Measurements from ENCODE around the gene DNAJC18. TPM values are rescaled to one million over a fixed set of nuclear protein-coding genes. Genes with fewer than 3 reads are reported as not detected.

DNAJC18 gene
- total and polyA plus RNA-seq, 2 of the 4 experiments (the other 2 are of a cell fraction) = 8.5 to 11.1 TPM

DNA sequence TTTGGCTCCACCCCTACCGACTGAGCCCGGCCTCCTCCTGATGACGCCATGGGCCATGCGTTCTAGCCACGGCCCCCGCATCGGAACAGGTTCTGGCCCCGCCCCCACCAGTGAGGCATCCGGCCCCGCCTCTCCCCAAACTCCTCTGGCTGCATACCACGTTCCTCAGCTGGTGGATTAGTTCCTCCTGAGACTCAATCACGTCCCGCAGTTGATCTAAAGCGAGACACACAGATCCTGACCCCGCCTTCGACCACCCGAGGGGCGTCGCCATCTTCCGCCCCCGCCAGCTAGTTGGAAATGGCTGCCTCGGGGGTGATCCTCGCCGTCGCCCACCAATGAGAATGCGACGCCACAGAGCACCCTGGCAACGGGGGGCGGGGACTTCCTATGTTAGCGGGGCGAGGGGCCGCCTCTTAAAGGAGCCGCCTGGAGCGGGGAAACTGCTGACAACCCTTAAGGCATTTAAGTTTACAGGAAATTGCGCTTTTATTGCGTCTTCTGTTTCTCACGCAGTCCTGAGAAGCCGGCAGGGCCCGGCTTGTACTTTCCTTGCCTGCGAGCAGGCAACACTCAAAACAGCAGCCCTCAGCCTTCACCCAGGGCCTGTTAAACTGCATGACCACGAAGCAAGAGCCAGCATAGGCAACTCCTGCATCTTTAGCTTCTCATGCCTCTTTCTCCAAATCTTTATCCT lies 35.4 kb downstream of the DNAJC18 start, which contains the start of gene SPATA24 (continued):
- no peak for TF ChIP-seq CHD1 (IDR thresholded peaks at IDR 0.05; ENCODE audit: low read depth, low read length)
- TF ChIP-seq RCOR1 (IDR thresholded peaks at IDR 0.05; ENCODE audit: insufficient replicate concordance, low read length) = no peak

DNA sequence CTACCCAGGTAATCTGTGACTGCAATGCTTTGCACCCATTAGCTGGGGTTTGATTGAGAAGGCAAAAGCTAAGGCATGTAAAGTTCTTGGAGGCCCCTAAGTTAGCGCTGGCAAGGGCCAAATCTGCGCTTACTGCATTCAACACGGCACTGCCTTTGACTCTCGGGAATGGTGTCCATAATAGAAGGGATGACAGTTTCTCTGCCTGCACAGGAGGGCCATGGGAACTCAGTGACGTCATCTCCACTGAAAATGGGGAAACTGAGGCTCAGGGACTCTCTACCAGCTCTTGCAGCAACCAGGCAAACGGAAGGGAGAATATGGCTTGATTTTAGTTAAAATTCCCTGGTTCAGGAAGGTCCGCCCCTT lies 35.9 kb downstream of the DNAJC18 start:
- in situ Hi-C loops (cut with MboI; ENCODE audit: low sequenced_read_pairs) = no loop called here
- H3K56ac ChIP-seq (ENCODE audit: extremely low read depth, insufficient read depth, low read length) = peak overlapping the region; percentile 20; the same call in 1 of the 2 replicates

More for the DNA sequence above, 35.9 kb downstream of the DNAJC18 start:
- Histone ChIP-seq H3K18ac (ENCODE audit: low read depth, low read length) (peak overlapping the region; percentile 1; the same call in 1 of the 2 replicates), H3K27me3 (ENCODE audit: control insufficient read depth, insufficient read depth, low read length) (no peaks in the 10 kb centered on the region), H4K91ac (ENCODE audit: insufficient read depth, low read depth, low read length) (peak overlapping the region; percentile 40; the same call in 1 of the 2 replicates), H3K14ac (replicated peaks; ENCODE audit: low read depth, low read length) (peak overlapping the region; percentile 97), H4K8ac (ENCODE audit: low read depth in 2 of 2, low read length in 2 of 2) (peak overlapping the region; percentile 75 to 95; a peak in 3 of 4 replicates), H2AFZ (replicated peaks; ENCODE audit: low read length, poor library complexity) (peak overlapping the region; percentile 98), H4K20me1 (ENCODE audit: insufficient read depth, low read length) (no peaks in the 10 kb centered on the region; the same call in 1 of the 2 replicates), H3K79me1 (ENCODE audit: low read depth in 1 of 2, low read length in 2 of 2) (peaks cover 0 to 14% of the 10 kb centered on the region in 2 experiments; a peak in 1 of 4 replicates), H4K5ac (ENCODE audit: low read depth, low read length) (peak overlapping the region; percentile 41; the same call in 1 of the 2 replicates), H2BK5ac (ENCODE audit: low read depth, low read length, poor library complexity, severe bottlenecking) (peak overlapping the region; percentile 45), H2BK20ac (ENCODE audit: low read depth, low read length) (peak overlapping the region; percentile 59; the same call in 1 of the 2 replicates), H2BK15ac (ENCODE audit: low read depth, low read length) (peak overlapping the region; percentile 11; the same call in 1 of the 3 replicates), H3K9me3 (ENCODE audit: control insufficient read depth, insufficient read depth, low read length) (no peaks in the 10 kb centered on the region), H3K23ac (ENCODE audit: low read depth, low read length) (peak overlapping the region; percentile 81; the same call in 1 of the 2 replicates), H3K27ac (ENCODE audit: insufficient read depth, low read length) (peak overlapping the region; percentile 93), H3K4me2 (ENCODE audit: low read depth, low read length) (peak overlapping the region; percentile 95), H2AK5ac (ENCODE audit: low read depth, low read length) (peak overlapping the region; percentile 68; the same call in 1 of the 2 replicates), H3K4ac (ENCODE audit: low read depth, low read length) (peak overlapping the region; percentile 89), H3K36me3 (ENCODE audit: control insufficient read depth, insufficient read depth, low read length) (no peaks in the 10 kb centered on the region), H3K9me1 (ENCODE audit: insufficient read depth, low read length) (peaks cover 8% of the 10 kb centered on the region), H2BK120ac (ENCODE audit: low read depth, low read length) (no peak overlapping the region), H2AK9ac (replicated peaks; ENCODE audit: low read depth, low read length, poor library complexity) (peak overlapping the region; percentile 73), H3K4me1 (ENCODE audit: control insufficient read depth, insufficient read depth, low read length) (peaks cover 4% of the 10 kb centered on the region), H3K4me3 (ENCODE audit: insufficient read depth, low read depth, low read length) (peak overlapping the region; percentile 59), H3K9ac (ENCODE audit: low read depth, low read length) (peak overlapping the region; percentile 65)
- BruUV-seq (replicated peaks) = TSS peak; percentile 51
- DNase-seq (no peak), ATAC-seq (ENCODE audit: low read depth) (no peak; the same call in 1 of the 2 replicates)
- intact Hi-C loops (cut with micrococcal nuclease) = no loop called here
- ChIA-PET POLR2A (ENCODE audit: unreplicated experiment) (no interaction called here), CTCF (interaction anchor here (0.7 to 1.0 kb wide), 2 partner anchors 10 to 362 kb away, joined by 3 read pairs; no protein-coding TSS in a partner anchor)
- dilution Hi-C loops (cut with HindIII; ENCODE audit: low sequenced_read_pairs, unreplicated experiment) = loop anchor here (25.0 kb wide), 1 partner anchor 109 kb away; no protein-coding TSS in a partner anchor
- TF ChIP-seq RCOR1 (IDR thresholded peaks at IDR 0.05; ENCODE audit: insufficient replicate concordance, low read length) (no peak), MAZ (IDR thresholded peaks at IDR 0.05; ENCODE audit: borderline replicate concordance, low read depth, low read length) (no peak), MXI1 (IDR thresholded peaks at IDR 0.05; ENCODE audit: borderline replicate concordance, low read depth, low read length) (no peak), MAFK (IDR thresholded peaks at IDR 0.05; ENCODE audit: low read depth, low read length) (no peak)
- 0% methylated on average over 1 of the region's 7 CpGs; no CpG with 5 or more reads in 1 of the 2 experiments for whole genome bisulfite sequencing, 2 experiments (ENCODE audit: extremely low coverage in 2 of 2, insufficient read length in 1 of 2)
